GM12864 (cell line): ENCODE results near the gene RNF126.

ENCODE experiments used
- DNase-seq: peaks from one replicate; pipeline ENCODE4 v3.0.0-alpha.2; 2011; ENCODE audit warnings: low read depth
- H3K4me3 ChIP-seq: 2 replicates; pipeline ENCODE4 v1.5.1; 2011; ENCODE audit warnings: mild to moderate bottlenecking, low read depth, low read length, control low read depth
- CTCF ChIP-seq: IDR thresholded peaks from 2 replicates; pipeline ENCODE4 v1.5.1; 2011; ENCODE audit warnings: low read depth, mild to moderate bottlenecking, moderate library complexity, low read length, control low read depth, inconsistent platforms; ENCODE audit errors: missing control alignments

Gene RNF126

GRCh38 chr19:616062-616700 lies 46.8 kb downstream of the RNF126 start:
- no peak for DNase-seq
- H3K4me3 ChIP-seq = no peak overlapping the region
- TF ChIP-seq CTCF = no peak

DNA sequence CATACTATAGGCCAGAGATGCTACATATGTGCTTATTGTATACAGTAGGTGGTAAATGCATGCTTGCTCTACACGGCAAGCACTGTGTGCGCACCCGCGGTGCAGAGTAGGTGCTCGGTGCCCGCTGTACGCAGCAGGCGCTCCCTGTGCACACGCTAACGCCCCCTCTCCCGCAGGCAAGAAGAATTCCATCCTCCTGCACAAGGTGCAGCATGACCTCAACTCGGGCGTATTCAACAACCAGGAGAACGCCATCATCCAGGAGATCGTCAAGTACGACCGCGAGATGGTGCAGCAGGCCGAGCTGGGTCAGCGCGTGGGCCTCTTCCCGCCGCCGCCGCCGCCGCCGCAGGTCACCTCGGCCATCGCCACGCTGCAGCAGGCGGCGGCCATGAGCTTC lies 47.4 kb downstream of the RNF126 start:
- TF ChIP-seq CTCF = no peak
- H3K4me3 ChIP-seq = no peak overlapping the region
- DNase-seq = no peak

- no peak overlapping the region for H3K4me3 ChIP-seq
- no peak for TF ChIP-seq CTCF
- DNase-seq = no peak
Observed at GRCh38 chr19:613732-614567, 49.1 kb downstream of the RNF126 start.

DNA sequence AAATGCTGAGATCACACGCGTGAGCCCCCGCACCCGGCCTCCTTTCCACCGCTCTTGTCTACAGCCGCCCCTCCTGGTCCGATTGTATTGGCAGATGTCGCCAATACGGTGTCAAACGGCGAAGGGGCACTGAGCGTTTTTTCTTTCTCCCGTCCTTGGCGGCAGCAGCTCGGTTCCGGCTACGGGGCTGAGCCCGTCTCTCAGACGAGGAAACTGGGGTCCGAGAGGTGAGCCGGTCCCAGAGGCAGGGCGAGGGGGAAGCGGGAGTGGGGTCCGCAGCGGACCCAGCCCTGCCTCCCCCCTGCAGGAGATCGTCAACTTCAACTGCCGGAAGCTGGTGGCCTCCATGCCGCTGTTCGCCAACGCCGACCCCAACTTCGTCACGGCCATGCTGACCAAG lies 50.1 kb downstream of the RNF126 start:
- TF ChIP-seq CTCF = no peak
- DNase-seq = no peak
- H3K4me3 ChIP-seq = no peak overlapping the region

DNA sequence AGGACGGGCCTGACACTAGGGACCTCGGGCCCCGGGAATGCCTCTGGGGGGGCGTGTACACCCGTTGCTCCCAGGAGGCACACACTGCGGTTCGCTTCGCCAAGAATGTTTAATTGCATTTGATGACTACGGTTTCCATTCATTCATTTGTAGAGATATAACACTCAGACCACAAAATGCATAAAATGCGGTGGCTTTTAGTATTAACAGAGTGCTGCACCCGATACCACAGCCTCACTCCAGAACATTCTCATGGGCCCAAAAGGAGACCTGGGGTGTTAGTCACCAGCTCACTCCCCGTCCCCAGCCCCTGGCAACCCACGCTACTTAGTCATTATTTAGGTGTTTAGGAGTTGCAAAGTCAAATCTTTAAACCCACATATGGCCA lies 51.5 kb downstream of the RNF126 start:
- DNase-seq = no peak
- no peak overlapping the region for H3K4me3 ChIP-seq
- TF ChIP-seq CTCF = no peak

- peak overlapping the region; percentile 43 for H3K4me3 ChIP-seq
- no peak for DNase-seq
- TF ChIP-seq CTCF = no peak
Observed at GRCh38 chr19:610801-611480, 52.1 kb downstream of the RNF126 start.
